ENCODE measurements around the gene FGD5. TPM values are rescaled to one million over a fixed set of nuclear protein-coding genes. Genes with fewer than 3 reads are reported as not detected.

FGD5 gene
- total and polyA plus RNA-seq, 4 donors = 12.0 to 21.9 (median 13.2) TPM

DNA sequence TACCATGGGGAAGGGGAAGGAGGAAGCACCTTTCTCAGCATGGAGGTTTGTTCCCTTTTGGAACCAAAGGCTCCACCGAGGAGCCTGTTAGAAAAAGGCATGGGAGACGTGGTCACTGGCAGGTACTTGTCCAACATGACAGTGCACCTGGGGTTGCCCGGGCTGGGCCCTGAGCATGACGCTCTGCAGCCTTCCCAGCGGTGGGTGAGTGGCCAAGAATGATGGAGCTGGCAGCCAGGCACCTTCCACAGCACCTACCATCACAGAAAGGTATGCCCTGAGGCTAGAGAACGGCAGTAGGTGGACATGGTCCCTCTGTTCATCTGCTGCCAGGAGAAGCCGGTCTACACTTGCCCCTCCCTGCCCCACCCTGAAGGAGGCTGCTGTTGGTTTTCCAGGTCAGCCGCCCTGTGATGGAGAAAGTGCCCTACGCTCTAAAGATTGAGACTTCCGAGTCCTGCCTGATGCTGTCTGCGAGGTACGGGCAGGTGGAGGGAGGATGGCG, 99.6 kb downstream of the FGD5 start:
- no peak overlapping the region for H3K4me3 ChIP-seq (ENCODE audit: low read depth, low read length)
- H3K27me3 ChIP-seq (ENCODE audit: control insufficient read depth, insufficient read depth, low read length) = no peaks in the 10 kb centered on the region
- H3K36me3 ChIP-seq (ENCODE audit: control insufficient read depth, insufficient read depth, low read length) = peaks cover 3% of the 10 kb centered on the region
- no peak overlapping the region for H3K27ac ChIP-seq (ENCODE audit: low read depth, low read length)
- H3K9me3 ChIP-seq (ENCODE audit: control insufficient read depth, insufficient read depth, low read length) = no peaks in the 10 kb centered on the region
- no peak for DNase-seq (ENCODE audit: low read depth in 4 of 6, low spot score in 6 of 6)
- 88% methylated on average over 12 of the region's 13 CpGs for WGBS (ENCODE audit: insufficient coverage)
- peaks cover 7% of the 10 kb centered on the region for H3K4me1 ChIP-seq (ENCODE audit: control insufficient read depth, insufficient read depth, low read length)

DNA sequence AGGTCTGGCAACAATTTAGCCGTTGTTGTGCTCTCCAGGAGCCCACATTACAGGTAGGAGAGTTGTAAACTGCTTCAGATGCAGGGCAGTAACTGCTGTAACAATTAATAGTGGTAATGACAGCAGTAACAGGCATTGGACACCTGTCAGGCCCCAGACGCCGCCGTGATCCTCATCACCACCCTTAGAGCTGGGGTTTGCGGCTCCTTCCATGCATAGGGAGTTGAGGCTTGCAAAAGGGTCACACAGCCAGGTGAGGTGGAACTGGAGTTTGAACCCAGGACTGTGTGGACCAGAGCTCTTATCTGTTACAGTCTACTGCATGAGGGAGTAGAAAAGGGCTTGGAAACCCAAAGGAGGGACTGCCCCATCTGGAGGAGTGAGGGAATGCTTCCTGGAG, 101.8 kb downstream of the FGD5 start:
- DNase-seq (ENCODE audit: low read depth in 4 of 6, low spot score in 6 of 6) = no peak
- H3K4me3 ChIP-seq (ENCODE audit: low read depth, low read length) = no peak overlapping the region
- H3K4me1 ChIP-seq (ENCODE audit: control insufficient read depth, insufficient read depth, low read length) = peaks cover 7% of the 10 kb centered on the region
- H3K27me3 ChIP-seq (ENCODE audit: control insufficient read depth, insufficient read depth, low read length) = no peaks in the 10 kb centered on the region
- peaks cover 3% of the 10 kb centered on the region for H3K36me3 ChIP-seq (ENCODE audit: control insufficient read depth, insufficient read depth, low read length)
- H3K9me3 ChIP-seq (ENCODE audit: control insufficient read depth, insufficient read depth, low read length) = no peaks in the 10 kb centered on the region
- no peak overlapping the region for H3K27ac ChIP-seq (ENCODE audit: low read depth, low read length)
- WGBS (ENCODE audit: insufficient coverage) = 100% methylated on average over 4 of the region's 5 CpGs

DNA sequence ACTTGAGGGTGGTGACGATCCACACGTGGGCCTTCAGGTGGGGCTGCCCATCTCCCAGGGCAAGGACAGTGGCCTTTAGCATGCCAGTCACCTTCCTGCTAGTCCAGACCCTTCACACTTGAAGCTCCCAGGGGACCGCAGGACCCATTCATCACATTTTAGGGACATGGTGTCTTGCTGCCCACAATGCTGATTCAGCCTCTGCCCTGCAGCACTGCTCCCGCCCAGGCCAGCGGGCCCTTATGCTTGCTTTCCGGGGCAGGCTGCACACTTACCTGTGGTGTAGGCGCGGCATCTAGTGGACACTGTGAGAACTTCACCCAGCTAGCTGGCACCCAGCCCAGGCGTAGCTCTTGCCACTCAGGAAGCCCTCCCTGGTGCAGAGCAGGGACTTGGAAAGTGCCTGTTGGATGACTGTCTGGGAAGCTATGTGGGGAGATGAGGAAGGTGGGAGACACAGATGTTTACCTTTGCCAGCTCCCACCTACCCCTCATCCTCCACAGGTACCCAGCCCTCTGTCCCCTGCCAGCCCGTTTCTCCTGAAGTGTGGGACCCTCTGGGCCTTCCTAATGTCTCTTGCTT, 102.4 kb downstream of the FGD5 start:
- Histone ChIP-seq H3K9me3 (ENCODE audit: control insufficient read depth, insufficient read depth, low read length) (no peaks in the 10 kb centered on the region), H3K4me3 (ENCODE audit: low read depth, low read length) (no peak overlapping the region), H3K36me3 (ENCODE audit: control insufficient read depth, insufficient read depth, low read length) (peaks cover 3% of the 10 kb centered on the region), H3K27ac (ENCODE audit: low read depth, low read length) (no peak overlapping the region), H3K4me1 (ENCODE audit: control insufficient read depth, insufficient read depth, low read length) (peaks cover 7% of the 10 kb centered on the region), H3K27me3 (ENCODE audit: control insufficient read depth, insufficient read depth, low read length) (no peaks in the 10 kb centered on the region)
- 21% methylated on average over 10 of the region's 10 CpGs for WGBS (ENCODE audit: insufficient coverage)
- DNase-seq (ENCODE audit: low read depth in 4 of 6, low spot score in 6 of 6) = peak; percentile 72 to 96 (median 78)

DNA sequence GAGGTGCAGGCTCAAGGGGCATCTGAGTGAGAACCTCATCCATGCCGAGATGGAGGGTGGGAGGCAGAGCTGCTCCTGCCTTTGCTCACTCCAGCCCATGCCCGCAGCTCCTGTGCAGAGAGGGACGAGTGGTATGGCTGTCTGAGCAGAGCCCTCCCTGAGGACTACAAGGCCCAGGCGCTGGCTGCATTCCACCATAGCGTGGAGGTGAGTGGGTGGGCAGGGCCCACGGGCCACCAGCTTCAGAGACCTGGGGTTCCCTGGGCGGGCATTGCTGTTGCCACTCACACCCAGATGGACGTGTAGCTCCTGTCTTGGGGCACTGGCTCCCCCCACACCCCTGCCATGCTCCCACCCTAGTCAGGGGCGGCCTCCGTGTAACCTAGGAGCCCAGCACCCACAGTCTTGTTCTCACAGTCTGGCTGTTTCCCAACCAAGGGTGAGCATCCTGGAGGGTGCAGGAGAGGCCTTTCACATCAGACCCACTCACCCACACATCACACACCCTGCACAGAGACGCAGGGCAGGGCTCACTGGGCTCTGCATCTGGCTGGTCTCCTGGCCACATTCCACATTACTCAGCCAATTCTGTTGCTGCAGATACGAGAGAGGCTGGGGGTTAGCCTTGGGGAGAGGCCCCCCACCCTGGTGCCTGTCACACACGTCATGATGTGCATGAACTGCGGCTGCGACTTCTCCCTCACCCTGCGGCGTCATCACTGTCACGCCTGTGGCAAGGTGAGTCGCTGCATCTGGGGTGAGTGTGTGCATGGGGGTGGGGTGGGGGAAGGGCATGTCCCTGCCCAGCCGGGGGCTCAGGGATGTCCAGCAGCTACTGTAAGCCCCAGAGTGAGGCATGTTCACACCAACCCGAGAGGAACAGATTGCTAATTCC, 103.3 kb downstream of the FGD5 start:
- Histone ChIP-seq H3K27ac (ENCODE audit: low read depth, low read length) (no peak overlapping the region), H3K36me3 (ENCODE audit: control insufficient read depth, insufficient read depth, low read length) (peaks cover 3% of the 10 kb centered on the region), H3K27me3 (ENCODE audit: control insufficient read depth, insufficient read depth, low read length) (no peaks in the 10 kb centered on the region), H3K9me3 (ENCODE audit: control insufficient read depth, insufficient read depth, low read length) (no peaks in the 10 kb centered on the region), H3K4me3 (ENCODE audit: low read depth, low read length) (no peak overlapping the region), H3K4me1 (ENCODE audit: control insufficient read depth, insufficient read depth, low read length) (peaks cover 7% of the 10 kb centered on the region)
- WGBS (ENCODE audit: insufficient coverage) = 81% methylated on average over 14 of the region's 21 CpGs
- DNase-seq (ENCODE audit: low read depth in 4 of 6, low spot score in 6 of 6) = no peak

DNA sequence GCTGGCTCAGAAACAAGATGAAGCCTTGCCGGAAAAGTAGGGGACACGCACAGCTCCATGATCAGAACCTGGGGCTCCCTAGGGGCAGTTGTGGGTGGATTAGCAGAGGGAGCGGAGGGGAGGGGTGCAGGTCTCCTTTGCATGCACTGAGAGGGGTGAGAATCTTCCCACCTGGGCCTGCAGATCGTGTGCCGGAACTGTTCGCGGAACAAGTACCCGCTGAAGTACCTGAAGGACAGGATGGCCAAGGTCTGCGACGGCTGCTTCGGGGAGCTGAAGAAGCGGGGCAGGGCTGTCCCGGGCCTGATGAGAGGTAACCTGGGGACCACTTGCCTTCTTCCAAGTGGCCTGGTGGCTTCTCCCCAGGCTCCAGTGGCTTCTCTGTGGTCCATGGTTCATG, 104.1 kb downstream of the FGD5 start:
- no peak for DNase-seq (ENCODE audit: low read depth in 4 of 6, low spot score in 6 of 6)
- 96% methylated on average over 13 of the region's 13 CpGs for WGBS (ENCODE audit: insufficient coverage)
- H3K27me3 ChIP-seq (ENCODE audit: control insufficient read depth, insufficient read depth, low read length) = no peaks in the 10 kb centered on the region
- no peak overlapping the region for H3K4me3 ChIP-seq (ENCODE audit: low read depth, low read length)
- no peaks in the 10 kb centered on the region for H3K9me3 ChIP-seq (ENCODE audit: control insufficient read depth, insufficient read depth, low read length)
- H3K27ac ChIP-seq (ENCODE audit: low read depth, low read length) = no peak overlapping the region
- peaks cover 7% of the 10 kb centered on the region for H3K4me1 ChIP-seq (ENCODE audit: control insufficient read depth, insufficient read depth, low read length)
- peaks cover 3% of the 10 kb centered on the region for H3K36me3 ChIP-seq (ENCODE audit: control insufficient read depth, insufficient read depth, low read length)

DNA sequence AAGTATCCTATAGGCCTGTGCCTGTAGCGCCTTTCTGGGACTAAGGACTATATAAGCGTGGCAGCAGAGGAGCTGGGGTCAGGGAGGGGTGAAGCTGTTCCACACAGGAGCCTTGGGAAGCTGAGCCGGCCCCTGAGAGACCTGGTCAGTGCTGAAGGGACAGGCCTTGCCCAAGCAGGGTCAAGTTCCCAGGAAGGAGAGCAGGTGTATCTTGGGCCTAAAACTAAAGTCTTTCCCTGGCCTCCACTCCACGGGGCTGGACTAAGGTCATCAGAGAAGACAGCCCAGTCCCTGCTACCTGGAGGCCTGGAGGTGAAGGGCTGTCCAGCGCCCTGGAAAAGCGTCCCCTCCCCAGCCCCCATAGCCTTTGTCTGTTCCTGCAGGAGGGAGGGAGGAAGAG, 104.7 kb downstream of the FGD5 start:
- Histone ChIP-seq H3K36me3 (ENCODE audit: control insufficient read depth, insufficient read depth, low read length) (peaks cover 3% of the 10 kb centered on the region), H3K27ac (ENCODE audit: low read depth, low read length) (no peak overlapping the region), H3K4me3 (ENCODE audit: low read depth, low read length) (no peak overlapping the region), H3K9me3 (ENCODE audit: control insufficient read depth, insufficient read depth, low read length) (no peaks in the 10 kb centered on the region), H3K4me1 (ENCODE audit: control insufficient read depth, insufficient read depth, low read length) (peaks cover 7% of the 10 kb centered on the region), H3K27me3 (ENCODE audit: control insufficient read depth, insufficient read depth, low read length) (no peaks in the 10 kb centered on the region)
- DNase-seq (ENCODE audit: low read depth in 4 of 6, low spot score in 6 of 6) = no peak
- 69% methylated on average over 4 of the region's 6 CpGs for WGBS (ENCODE audit: insufficient coverage)

DNA sequence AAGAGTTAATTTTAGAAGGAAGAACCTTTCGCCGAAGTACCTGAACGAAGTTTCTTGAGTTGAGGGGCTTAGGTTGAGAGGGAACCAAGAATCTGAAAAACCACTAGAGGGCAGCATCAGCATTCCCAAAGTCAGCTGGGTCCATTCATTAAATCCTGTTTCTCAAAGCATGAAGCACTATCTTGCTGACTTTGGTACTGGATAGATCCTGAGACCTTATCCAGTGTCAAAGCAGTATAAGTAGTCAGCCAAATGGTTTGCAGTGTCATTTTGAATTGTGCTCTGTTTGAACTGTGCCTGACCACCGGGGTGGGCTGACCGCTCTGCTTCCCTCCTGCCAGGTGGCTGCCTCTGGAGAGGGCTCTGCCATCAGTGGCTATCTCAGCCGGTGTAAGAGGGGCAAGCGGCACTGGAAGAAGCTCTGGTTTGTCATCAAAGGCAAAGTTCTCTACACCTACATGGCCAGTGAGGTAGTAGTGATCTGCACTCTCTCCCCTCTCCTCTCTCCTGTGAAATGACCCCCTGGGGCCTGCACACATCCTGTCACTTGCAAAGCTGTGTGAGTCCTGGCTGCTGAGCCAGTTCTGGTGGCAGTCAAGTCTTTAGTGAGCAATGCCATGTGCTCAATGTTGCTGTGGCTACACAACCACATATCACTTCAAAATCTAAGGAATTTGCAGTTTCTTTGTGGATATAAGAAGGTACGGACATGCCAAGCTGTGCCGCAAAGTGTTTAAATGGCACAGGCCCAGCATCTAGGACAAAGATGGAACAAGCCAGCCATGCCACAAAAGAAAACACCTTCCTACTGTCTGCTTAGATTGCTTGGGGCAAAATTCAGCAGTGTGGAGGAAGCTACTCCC, 107.2 kb downstream of the FGD5 start:
- no peaks in the 10 kb centered on the region for H3K9me3 ChIP-seq (ENCODE audit: control insufficient read depth, insufficient read depth, low read length)
- peaks cover 3% of the 10 kb centered on the region for H3K36me3 ChIP-seq (ENCODE audit: control insufficient read depth, insufficient read depth, low read length)
- WGBS (ENCODE audit: insufficient coverage) = 46% methylated on average over 5 of the region's 9 CpGs
- H3K27ac ChIP-seq (ENCODE audit: low read depth, low read length) = no peak overlapping the region
- no peak overlapping the region for H3K4me3 ChIP-seq (ENCODE audit: low read depth, low read length)
- peak in 5 of 6 donors; percentile 45 to 93 (median 63) for DNase-seq (ENCODE audit: low read depth in 4 of 6, low spot score in 6 of 6)
- no peaks in the 10 kb centered on the region for H3K27me3 ChIP-seq (ENCODE audit: control insufficient read depth, insufficient read depth, low read length)
- peaks cover 5% of the 10 kb centered on the region for H3K4me1 ChIP-seq (ENCODE audit: control insufficient read depth, insufficient read depth, low read length)

DNA sequence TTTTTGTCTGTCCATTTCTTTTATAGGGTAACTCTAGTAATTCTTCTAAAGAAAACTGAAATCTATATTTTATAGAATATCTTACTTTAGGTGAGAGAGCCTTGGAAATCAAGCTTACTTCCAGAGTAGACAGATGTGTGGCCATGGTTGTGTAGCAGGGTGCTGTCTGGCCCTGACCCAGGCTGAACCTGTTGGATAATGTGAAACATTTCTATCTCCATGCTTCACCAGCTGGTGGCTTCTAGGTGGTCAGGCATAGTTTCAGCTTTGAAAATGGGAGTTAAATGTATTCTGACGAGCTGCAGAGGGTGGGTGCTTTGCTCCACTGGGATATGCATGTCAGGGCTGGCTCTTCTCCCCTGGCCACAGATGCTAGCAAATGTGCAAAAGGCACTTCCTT, 107.8 kb downstream of the FGD5 start:
- H3K27me3 ChIP-seq (ENCODE audit: control insufficient read depth, insufficient read depth, low read length) = no peaks in the 10 kb centered on the region
- no peaks in the 10 kb centered on the region for H3K9me3 ChIP-seq (ENCODE audit: control insufficient read depth, insufficient read depth, low read length)
- H3K27ac ChIP-seq (ENCODE audit: low read depth, low read length) = no peak overlapping the region
- peaks cover 3% of the 10 kb centered on the region for H3K36me3 ChIP-seq (ENCODE audit: control insufficient read depth, insufficient read depth, low read length)
- H3K4me3 ChIP-seq (ENCODE audit: low read depth, low read length) = no peak overlapping the region
- no peaks in the 10 kb centered on the region for H3K4me1 ChIP-seq (ENCODE audit: control insufficient read depth, insufficient read depth, low read length)
- no peak for DNase-seq (ENCODE audit: low read depth in 4 of 6, low spot score in 6 of 6)
- 56% methylated on average over 1 of the region's 1 CpG for WGBS (ENCODE audit: insufficient coverage)

DNA sequence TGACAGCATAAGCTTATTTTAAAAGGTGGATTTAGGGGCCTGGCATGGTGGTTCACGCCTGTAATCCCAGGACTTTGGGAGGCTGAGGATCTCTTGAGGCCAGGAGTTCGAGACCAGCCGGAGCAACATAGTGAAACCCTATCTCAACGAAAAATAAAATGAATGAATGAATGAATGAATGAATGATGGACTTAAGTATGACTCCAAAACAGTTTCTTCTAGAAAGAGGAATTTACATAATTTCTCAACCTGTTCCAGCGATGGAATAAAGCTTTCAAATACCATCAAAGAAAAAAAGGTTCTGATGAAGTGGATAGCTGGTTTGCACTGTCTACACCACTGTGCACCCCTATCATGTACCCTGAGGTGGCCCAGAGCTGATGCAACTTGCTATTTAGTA, 108.5 kb downstream of the FGD5 start:
- no peaks in the 10 kb centered on the region for H3K4me1 ChIP-seq (ENCODE audit: control insufficient read depth, insufficient read depth, low read length)
- 100% methylated on average over 3 of the region's 5 CpGs for WGBS (ENCODE audit: insufficient coverage)
- H3K27ac ChIP-seq (ENCODE audit: low read depth, low read length) = no peak overlapping the region
- H3K4me3 ChIP-seq (ENCODE audit: low read depth, low read length) = no peak overlapping the region
- H3K9me3 ChIP-seq (ENCODE audit: control insufficient read depth, insufficient read depth, low read length) = no peaks in the 10 kb centered on the region
- no peak for DNase-seq (ENCODE audit: low read depth in 4 of 6, low spot score in 6 of 6)
- H3K27me3 ChIP-seq (ENCODE audit: control insufficient read depth, insufficient read depth, low read length) = no peaks in the 10 kb centered on the region
- peaks cover 3% of the 10 kb centered on the region for H3K36me3 ChIP-seq (ENCODE audit: control insufficient read depth, insufficient read depth, low read length)

All from spinal cord (tissue), 10 donors.